Heart left ventricle (tissue), 13 donors: ENCODE results near the gene IPO9.

Experiments
- CTCF ChIP-seq, 12 donors: fragments of 200-600 bp; sonication (generic) in 4 of 12; IDR thresholded peaks; one replicate each; pipeline versions ENCODE4 v1.5.0 to v1.8.0; 2018 to 2022; ENCODE audit warnings: antibody characterized with exemption in 12 of 12, mild to moderate bottlenecking in 5 of 12
- POLR2A ChIP-seq, 2 donors: fragments of 450-650 bp; IDR thresholded peaks; one replicate each; pipeline ENCODE4 v1.6.1; 2017; ENCODE audit warnings: antibody characterized with exemption in 2 of 2, mild to moderate bottlenecking in 2 of 2, moderate library complexity in 2 of 2
- donor health status: ischemic (EF 13 %, LVEDD 7.1; RV severe dilation, severe dysfunction).
- donor health status: DM: no; HTN: yes; CAD: no.
- donor health status: DM: no; HTN: no; CAD: no.
- donor health status: ischemic (EF 25% LVEDD 6.9; RV normal size, moderate dysfunction).
- donor health status: ischemic (EF 25% LVEDD 5.7; RV mildly dilated, moderate dysfunction).
- donor health status: ischemic (EF 35%, LVEDD 5.7; RV mildly dilated, moderate dysfunction).
- donor health status: nonischemic (EF 11% LVEDD 7.7; RV severe dilation, severe dysfunction).
- donor health status: DM: yes; HTN: yes; CAD: no.
- donor health status: PGD.
- donor health status: ischemic (EF 29% LVEDD 5.4; RV normal size, mild dysfunction).
- donor health status: nonischemic (EF 23%, LVEDD 6.1; RV moderate dilation, normal function).

GRCh38 chr1:201785291-201785690, 43.7 kb upstream of the IPO9 start:
- no peak for TF ChIP-seq CTCF (IDR thresholded peaks at IDR 0.05)
- no peak for TF ChIP-seq POLR2A (IDR thresholded peaks at IDR 0.05)
